Keratinocyte (primary cell): ENCODE results near the gene ARSB.

ENCODE experiments used
- CTCF ChIP-seq, 3 experiments: IDR thresholded peaks in 1 of 3; conservative IDR thresholded peaks in 1 of 3; optimal IDR thresholded peaks in 1 of 3; 2 replicates in 2 of 3; 3 replicates in 1 of 3; pipeline versions ENCODE3 to v1.5.1; 2011; ENCODE audit warnings: low read length in 3 of 3, mild to moderate bottlenecking in 3 of 3, moderate library complexity in 2 of 3, control low read depth in 1 of 3, inconsistent platforms in 1 of 3; ENCODE audit not compliant: insufficient read depth in 2 of 3; ENCODE audit errors: extremely low read depth in 1 of 3
- EZH2 ChIP-seq: IDR thresholded peaks from one replicate; pipeline ENCODE4 v1.6.1; 2012; ENCODE audit warnings: inconsistent platforms, mild to moderate bottlenecking, low read length, moderate library complexity

GRCh38 chr5:78920604-78921003 lies 64.5 kb downstream of the ARSB start:
- TF ChIP-seq CTCF (optimal IDR thresholded peaks at IDR 0.05 in 1 of 3, IDR thresholded peaks at IDR 0.05 in 1 of 3, conservative IDR thresholded peaks at IDR 0.05 in 1 of 3; ENCODE audit: extremely low read depth in 1 of 3, insufficient read depth in 2 of 3, low read length in 3 of 3) (peak in 2 of 3 experiments; percentile 46 to 49), EZH2 (no peak)
